ENCODE data around the gene TRDMT1.

TRDMT1 gene

GRCh38 chr10:17209302-17209701, 7.8 kb upstream of the TRDMT1 start:
- no peak for FAIRE-seq

GRCh38 chr10:17208476-17208875, 7.0 kb upstream of the TRDMT1 start:
- FAIRE-seq, result no peak

DNA sequence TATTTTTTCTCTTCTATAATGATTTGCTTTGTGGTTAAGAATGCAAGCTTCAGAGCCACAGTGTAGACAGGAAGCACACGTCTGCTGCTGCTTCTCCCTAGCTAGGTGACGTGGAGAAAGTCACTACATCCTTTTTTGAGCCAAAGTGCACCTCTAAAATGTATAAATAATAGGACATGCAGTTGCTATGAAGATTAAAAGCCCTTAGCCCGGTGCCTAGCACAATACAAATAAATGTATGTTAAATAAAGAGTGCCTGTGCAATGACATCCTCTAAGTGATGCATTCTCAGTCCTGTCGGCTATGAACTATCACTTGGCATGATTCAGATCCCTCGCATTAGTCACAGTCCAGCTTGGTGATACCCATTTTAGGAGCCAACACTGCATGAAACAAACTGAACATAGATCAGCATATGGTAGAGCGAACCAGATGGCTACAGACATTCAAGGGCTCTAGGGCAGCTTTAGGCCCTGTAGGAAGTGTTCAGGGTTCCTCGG, 4.8 kb upstream of the TRDMT1 start:
- FAIRE-seq, result no peak

DNA sequence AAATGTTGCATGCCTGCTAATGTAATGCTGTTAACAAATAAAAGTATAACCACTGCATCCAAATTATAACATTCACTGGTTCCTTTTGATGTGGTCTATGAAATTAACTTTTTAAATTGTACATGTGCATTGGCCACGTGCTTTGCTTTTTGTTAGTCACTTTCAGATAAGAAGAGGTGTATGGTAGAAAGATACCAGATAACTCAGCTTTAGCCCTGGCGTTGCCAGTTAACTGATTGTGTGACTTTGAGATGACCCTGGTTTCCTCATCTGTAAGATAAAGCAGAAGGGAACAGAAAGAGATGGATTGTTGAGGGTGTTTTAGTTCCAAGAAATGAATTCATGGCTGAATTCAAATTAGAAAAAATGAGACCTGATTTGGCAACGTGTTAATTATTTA, 1.9 kb upstream of the TRDMT1 start:
- no peak for FAIRE-seq

DNA sequence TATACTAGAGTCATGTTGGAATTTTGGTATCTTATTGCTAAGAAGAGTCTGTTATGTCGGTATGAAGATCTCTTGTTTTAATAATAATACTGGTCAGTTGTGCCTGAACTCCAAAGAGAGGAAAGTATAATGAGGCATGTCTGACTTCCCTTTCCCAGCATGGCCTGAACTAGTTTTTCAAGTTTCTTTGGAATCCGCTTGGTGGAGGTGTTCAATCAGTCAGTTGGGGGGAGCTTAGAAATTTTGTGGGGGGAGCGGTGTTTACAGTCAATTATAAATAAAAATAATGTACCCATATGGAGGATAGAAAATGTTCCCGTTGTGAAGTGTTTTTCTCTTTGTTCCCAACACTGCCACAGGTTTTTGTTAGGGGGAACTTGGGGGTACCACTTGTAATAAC, 1.5 kb upstream of the TRDMT1 start:
- no peak for FAIRE-seq

- no peak for FAIRE-seq
Measured at GRCh38 chr10:17202506-17202905, 1.0 kb upstream of the TRDMT1 start.

DNA sequence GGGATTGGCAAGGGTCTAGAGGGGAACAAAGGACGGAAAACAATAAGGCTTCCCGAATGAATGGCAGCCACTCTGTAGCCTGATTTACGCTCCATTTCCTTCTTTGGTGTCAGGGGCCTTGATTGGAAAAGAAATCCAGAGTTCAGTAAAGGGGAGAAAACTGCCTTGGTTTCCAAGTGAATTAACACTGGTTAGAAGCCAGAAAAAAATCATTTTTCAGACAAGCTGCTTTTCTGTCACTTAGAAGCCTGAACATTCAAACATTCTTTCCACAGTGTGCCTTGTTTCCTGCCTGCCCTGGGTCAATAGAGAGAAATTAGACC, 283 bp upstream of the TRDMT1 start:
- FAIRE-seq, result no peak

DNA sequence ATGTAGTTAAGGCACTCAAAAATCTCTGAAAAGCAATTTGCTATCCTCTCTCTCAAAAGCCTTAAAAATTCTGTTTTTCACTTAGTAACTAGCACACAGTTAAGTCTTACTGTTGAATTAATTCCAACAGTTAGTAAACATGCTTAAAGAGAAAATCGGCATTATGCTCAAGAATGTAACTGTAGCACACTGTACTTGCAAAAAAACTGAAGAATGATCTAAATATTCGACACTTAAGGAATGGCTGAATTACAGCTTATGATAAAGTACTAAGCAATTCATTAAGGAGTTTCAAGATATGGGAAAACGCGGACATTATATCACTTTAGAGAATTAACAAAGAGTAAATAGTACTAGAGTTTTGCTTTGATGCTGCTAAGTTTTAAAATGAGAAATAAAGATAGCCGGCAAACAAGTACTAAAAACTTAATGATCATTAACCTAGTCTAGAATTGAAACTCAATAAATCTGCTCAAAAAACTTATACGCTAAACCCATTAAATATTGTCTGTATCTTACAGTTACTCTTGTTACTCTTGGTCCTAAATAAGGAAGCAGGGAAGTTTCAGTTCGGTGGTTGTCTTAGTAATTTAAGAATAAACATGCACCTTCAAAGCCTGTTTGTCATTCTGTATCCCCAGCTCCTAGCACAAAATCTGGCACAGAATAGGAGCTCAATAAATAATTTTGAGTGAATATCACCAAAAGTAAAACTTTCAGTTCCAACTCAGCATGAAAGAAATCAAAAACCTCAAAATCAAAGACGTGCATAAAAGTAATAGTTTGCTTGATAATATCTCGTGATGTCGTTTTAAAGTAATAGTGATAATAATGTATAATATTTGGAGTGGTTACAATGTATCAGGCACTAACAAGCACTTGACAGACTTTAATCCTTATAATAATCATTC, 1.2 kb downstream of the TRDMT1 start:
- FAIRE-seq, result peak; percentile 78

DNA sequence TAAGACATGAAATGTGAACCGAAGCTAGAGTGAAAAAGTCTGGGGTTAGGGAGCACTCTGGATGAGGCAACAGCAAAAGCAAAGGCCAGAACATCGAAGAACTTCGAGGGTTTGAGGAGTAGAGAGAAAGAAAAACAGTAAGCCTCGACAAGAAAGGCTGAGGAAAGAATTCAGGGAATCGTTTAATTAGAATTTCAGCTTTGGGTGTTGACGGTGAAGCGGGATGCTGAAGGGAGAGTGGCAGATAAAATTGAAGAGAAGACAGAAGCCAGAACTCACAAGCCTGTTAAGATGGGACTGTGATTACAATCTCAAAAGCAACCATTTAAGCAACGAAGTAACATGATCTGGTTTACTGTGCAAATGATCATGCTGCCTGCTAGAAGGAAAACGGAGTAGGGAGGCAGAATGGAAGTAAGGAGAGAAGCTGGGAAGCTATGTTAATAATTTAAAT, 2.1 kb downstream of the TRDMT1 start:
- FAIRE-seq, result peak; percentile 64

GRCh38 chr10:17196573-17196972, 4.9 kb downstream of the TRDMT1 start:
- FAIRE-seq, result no peak

DNA sequence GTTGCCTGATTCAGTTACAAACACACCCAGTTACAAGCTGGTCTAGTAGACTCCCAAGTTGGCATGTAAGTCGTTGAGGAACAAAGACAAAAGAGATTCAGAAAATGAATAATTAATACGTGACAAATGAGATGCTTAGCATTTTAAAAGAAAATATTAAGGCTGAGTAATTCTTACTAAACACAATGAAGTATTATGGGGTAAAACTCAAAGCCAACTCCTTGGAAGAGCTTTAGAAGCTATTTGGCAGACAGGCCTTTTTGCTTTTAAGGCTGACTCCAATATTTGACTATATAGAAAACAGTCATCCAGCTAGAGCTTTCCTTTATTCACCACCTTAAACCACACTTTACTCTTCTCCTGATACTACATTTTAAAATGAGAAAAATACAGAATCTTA, 5.4 kb downstream of the TRDMT1 start:
- FAIRE-seq, result no peak

GRCh38 chr10:17195083-17195482, 6.4 kb downstream of the TRDMT1 start:
- FAIRE-seq, result no peak

- no peak for FAIRE-seq
Measured at GRCh38 chr10:17190602-17191001, 10.9 kb downstream of the TRDMT1 start.

DNA sequence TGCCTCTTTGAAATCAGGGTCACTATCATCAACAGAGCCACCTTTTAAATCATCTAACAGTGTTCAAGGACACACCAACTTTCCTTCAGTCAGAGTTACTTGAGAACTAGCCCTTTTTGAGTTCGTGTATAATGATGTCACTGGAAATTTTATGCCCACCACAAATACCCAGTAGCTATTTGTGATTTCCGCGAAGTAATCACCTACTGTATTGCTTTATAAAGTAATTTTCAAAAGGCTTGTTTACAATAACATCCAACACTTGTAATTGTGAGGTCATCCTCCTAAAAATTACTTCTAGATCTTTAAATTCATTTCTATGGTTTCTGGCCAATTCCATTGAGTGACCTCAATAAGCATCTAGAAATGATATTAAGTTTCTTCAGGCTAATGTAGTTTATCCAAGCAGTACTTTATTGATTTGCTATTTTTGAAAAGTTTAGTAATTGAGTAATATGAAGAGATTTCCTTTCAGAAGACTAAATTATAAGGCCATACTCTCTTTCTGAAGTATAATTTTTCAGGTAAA, 12.8 kb downstream of the TRDMT1 start:
- peak; percentile 67 for FAIRE-seq

DNA sequence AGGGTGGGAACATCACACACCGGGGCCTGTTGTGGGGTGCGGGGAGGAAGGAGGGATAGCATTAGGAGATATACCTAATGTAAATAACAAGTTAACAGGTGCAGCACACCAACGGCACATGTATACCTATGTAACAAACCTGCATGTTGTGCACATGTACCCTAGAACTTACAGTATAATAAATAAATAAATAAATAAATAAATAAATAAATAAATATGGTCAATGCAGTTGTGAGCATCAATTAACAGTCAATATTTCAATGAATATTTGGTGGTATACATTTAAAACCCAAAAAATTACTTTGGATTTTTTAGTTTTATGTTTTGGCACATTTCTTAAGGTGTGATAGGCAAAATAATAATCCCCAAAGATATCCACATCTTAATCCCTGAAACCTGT, 15.6 kb downstream of the TRDMT1 start:
- FAIRE-seq, result no peak

- no peak for FAIRE-seq
Measured at GRCh38 chr10:17183110-17183509, 18.4 kb downstream of the TRDMT1 start.

GRCh38 chr10:17181751-17182150, 19.7 kb downstream of the TRDMT1 start:
- no peak for FAIRE-seq

- no peak for FAIRE-seq
Measured at GRCh38 chr10:17181110-17181509, 20.4 kb downstream of the TRDMT1 start.

DNA sequence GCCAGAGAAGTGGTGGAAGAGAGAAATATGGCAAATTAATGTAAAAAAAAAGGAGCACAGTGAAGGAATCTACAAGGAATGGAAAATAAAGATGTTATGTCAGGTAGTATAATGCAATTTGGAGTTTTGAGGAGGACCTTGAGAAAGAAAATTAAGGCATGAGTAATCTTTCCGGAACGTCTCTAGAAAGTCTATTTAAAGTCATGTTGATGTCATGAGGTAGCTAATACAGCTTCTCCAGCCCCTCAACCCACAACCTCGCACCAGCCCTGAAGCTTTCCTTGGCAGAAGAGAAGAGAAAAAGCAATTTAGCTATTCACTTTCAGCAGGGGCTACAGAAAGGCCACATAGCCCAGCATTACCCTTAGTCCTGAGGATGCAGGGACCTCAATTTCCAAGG, 22.5 kb downstream of the TRDMT1 start:
- FAIRE-seq, result no peak

- FAIRE-seq, result no peak
Measured at GRCh38 chr10:17178006-17178405, 23.5 kb downstream of the TRDMT1 start.

GRCh38 chr10:17177014-17177413, 24.5 kb downstream of the TRDMT1 start:
- FAIRE-seq, result no peak

- FAIRE-seq, result no peak
Measured at GRCh38 chr10:17176091-17176490, 25.4 kb downstream of the TRDMT1 start.

DNA sequence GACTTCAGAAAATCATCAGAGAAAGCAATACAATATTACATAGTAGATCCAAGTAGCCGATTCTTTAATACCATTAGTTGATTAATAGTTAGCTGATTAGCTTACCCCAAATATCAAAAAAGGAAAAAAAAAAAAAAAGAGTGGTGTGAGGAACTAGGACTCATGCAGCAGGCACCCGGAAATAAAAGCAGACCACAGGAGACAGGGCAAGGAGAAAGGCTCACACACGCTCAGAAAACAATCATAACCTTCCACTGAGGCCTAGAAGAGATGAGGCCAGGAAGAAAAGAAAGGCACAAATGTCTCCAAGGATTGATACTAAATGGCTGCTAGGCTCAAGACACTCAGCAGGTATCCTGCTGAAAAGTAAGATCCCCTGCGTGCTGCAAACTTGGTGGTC, 25.9 kb downstream of the TRDMT1 start:
- FAIRE-seq, result no peak

DNA sequence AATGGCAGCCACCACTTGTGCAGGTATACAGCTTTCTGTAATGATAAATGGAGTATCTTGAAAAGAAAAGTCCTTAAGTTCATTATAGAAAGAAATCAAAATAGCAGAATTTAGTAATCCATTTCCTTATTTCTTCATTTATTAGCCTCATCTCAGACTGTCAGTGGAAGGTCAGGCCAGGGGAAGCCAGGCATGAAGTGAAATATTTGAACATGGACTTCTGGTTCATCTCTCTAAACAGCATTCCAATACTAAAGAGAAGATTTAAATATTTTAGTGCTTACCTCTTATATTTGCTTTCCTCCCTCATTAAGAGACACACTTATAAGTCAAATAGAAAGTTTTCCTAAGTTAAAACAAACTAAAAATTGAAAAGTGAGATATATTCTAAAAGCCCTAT, 26.8 kb downstream of the TRDMT1 start:
- no peak for FAIRE-seq

All from endometrium (tissue), 2 donors.